Glomerular visceral epithelial cell (primary cell): ENCODE measurements around the gene BCL11B.
A peak's percentile ranks its signal among the peaks of the same experiment; 100 is the strongest.

Experiments
- DNase-seq: peaks from one replicate; pipeline ENCODE4 v3.0.0-alpha.2; 2016; ENCODE audit errors: extremely low spot score

BCL11B gene

GRCh38 chr14:99271951-99272631 is at the start of gene BCL11B:
Gene BCL11B, minus strand, starts transcription at chr14:99272197. Its CDS starts 979 bp downstream, at chr14:99271218.
- DNase-seq: peak; percentile 71

GRCh38 chr14:99321236-99321925 is 49.4 kb upstream of the BCL11B start:
- DNase-seq: no peak

- DNase-seq: no peak
Observed at GRCh38 chr14:99320621-99321235, 48.7 kb upstream of the BCL11B start.

GRCh38 chr14:99320105-99320572 is 48.1 kb upstream of the BCL11B start:
- DNase-seq: peak; percentile 48

GRCh38 chr14:99318959-99319295 is 46.9 kb upstream of the BCL11B start:
- no peak for DNase-seq

GRCh38 chr14:99318091-99318958 is 46.3 kb upstream of the BCL11B start:
- DNase-seq: peak; percentile 26

- DNase-seq: no peak
Observed at GRCh38 chr14:99317231-99318090, 45.5 kb upstream of the BCL11B start.

GRCh38 chr14:99316281-99317163 is 44.5 kb upstream of the BCL11B start:
- DNase-seq: no peak

- DNase-seq: no peak
Observed at GRCh38 chr14:99315197-99315596, 43.2 kb upstream of the BCL11B start.

- DNase-seq: no peak
Observed at GRCh38 chr14:99314623-99315022, 42.6 kb upstream of the BCL11B start.

GRCh38 chr14:99313234-99313633 is 41.2 kb upstream of the BCL11B start:
- no peak for DNase-seq

GRCh38 chr14:99312106-99312505 is 40.1 kb upstream of the BCL11B start:
- no peak for DNase-seq

GRCh38 chr14:99309220-99309766 is 37.3 kb upstream of the BCL11B start:
- no peak for DNase-seq

GRCh38 chr14:99304208-99304607 is 32.2 kb upstream of the BCL11B start:
- DNase-seq: no peak

- no peak for DNase-seq
Observed at GRCh38 chr14:99300190-99300589, 28.2 kb upstream of the BCL11B start.

GRCh38 chr14:99296517-99296916 is 24.5 kb upstream of the BCL11B start:
- no peak for DNase-seq

GRCh38 chr14:99289394-99290189 is 17.6 kb upstream of the BCL11B start:
- no peak for DNase-seq

GRCh38 chr14:99288948-99289347 is 17.0 kb upstream of the BCL11B start:
- DNase-seq: no peak
